Sigmoid colon (tissue), 4 donors: ENCODE results near the gene ATF7.

Experiments
- POLR2A ChIP-seq, 2 donors: fragments of 450-650 bp; IDR thresholded peaks; one replicate each; pipeline ENCODE4 v1.6.1; 2016; ENCODE audit warnings: antibody characterized with exemption in 2 of 2, mild to moderate bottlenecking in 2 of 2, moderate library complexity in 2 of 2
- POLR2AphosphoS5 ChIP-seq, 4 donors: sonication (generic); formaldehyde crosslinking; IDR thresholded peaks; one replicate each; pipeline ENCODE4 v1.6.1; 2017; ENCODE audit warnings: antibody characterized with exemption in 4 of 4
- TF ChIP-seq, protein P1 (sequence below), 4 experiments: fragments of 450-650 bp in 3 of 4; fragments of 200-600 bp in 1 of 4; IDR thresholded peaks; one replicate each; pipeline ENCODE4 v1.5.1; 2016 to 2019; ENCODE audit warnings: antibody characterized with exemption in 4 of 4, mild to moderate bottlenecking in 3 of 4, moderate library complexity in 2 of 4

DNA sequence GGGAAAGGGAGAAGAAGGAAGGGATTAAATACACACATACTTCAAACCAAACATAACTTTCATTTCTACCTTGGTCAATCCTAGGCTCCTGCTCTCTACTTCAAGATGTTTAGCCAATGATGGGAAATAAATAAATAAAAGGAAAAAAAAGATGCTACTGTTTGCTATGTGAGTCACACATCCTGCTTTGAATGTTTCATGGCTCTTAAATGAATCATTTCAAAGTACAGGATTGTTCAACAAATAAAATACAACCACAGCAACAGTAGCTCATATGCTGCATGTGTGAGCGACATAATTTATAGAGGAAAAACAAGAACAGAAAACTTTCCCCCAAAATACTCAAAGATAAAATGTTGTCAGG is 64.6 kb downstream of the ATF7 start:
- TF ChIP-seq POLR2AphosphoS5 (IDR thresholded peaks at IDR 0.05): no peak
- TF ChIP-seq, protein P1, sequence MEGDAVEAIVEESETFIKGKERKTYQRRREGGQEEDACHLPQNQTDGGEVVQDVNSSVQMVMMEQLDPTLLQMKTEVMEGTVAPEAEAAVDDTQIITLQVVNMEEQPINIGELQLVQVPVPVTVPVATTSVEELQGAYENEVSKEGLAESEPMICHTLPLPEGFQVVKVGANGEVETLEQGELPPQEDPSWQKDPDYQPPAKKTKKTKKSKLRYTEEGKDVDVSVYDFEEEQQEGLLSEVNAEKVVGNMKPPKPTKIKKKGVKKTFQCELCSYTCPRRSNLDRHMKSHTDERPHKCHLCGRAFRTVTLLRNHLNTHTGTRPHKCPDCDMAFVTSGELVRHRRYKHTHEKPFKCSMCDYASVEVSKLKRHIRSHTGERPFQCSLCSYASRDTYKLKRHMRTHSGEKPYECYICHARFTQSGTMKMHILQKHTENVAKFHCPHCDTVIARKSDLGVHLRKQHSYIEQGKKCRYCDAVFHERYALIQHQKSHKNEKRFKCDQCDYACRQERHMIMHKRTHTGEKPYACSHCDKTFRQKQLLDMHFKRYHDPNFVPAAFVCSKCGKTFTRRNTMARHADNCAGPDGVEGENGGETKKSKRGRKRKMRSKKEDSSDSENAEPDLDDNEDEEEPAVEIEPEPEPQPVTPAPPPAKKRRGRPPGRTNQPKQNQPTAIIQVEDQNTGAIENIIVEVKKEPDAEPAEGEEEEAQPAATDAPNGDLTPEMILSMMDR (IDR thresholded peaks at IDR 0.05): no peak
- TF ChIP-seq POLR2A (IDR thresholded peaks at IDR 0.05): no peak
